ENCODE measurements around the gene TMEM132C.
"Not testable (repeated sequence)": the region's sequence is repeated elsewhere in the genome, so short reads cannot be mapped to it uniquely, and the experiment has no call there.

TMEM132C gene

DNA sequence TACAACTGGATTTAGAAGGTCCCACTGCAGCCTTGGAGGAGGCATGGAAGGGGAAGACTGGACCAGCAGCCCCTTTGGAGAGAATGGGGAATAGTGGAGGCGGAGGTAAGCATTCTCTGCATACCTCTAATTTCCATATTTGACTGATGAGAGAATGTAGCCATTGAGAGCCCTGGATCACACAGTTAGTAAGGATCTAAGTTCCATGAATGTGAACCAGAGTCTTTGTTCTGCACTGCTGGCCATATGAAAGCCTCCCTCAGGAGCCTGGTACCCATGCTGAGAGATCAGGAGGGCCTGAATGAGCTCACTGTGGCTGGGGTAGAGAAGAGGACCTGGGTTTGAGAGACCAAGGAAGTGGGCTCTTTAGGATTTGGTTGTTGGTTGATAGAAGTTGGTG, 192.1 kb downstream of the TMEM132C start:
- Histone ChIP-seq H3K4me3 (ENCODE audit: low read depth, low read length) (no peak overlapping the region), H3K9me3 (ENCODE audit: control insufficient read depth, insufficient read depth, low read length) (no peaks in the 10 kb centered on the region)

DNA sequence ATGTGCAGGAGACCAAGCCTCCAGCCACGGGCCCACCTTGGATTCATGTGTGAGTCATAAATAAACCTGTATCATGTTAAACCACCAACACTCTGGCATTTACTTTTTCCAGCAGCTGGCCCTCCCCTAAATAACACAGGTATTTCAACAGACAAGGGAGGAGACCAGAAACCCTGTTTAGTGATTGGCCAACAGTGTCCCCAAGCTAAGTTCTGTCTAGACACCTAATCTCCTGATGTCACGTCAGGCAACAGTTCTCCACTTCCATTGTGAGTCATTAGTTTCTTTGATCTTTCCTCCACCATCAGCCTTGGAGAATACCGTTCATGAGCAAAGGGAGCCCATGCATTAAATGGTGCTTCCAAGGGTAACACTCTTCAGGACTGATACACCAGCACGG, 196.9 kb downstream of the TMEM132C start:
- H3K27me3 ChIP-seq (ENCODE audit: control insufficient read depth, insufficient read depth, low read length) = no peaks in the 10 kb centered on the region
- no peak overlapping the region for H3K9ac ChIP-seq (ENCODE audit: low read depth, low read length)
- no peaks in the 10 kb centered on the region for H3K36me3 ChIP-seq (ENCODE audit: control insufficient read depth, insufficient read depth, low read length)
- no peak overlapping the region for H3K4me3 ChIP-seq (ENCODE audit: low read depth, low read length)
- H3K4me1 ChIP-seq (ENCODE audit: control insufficient read depth, insufficient read depth, low read length) = no peaks in the 10 kb centered on the region
- no peaks in the 10 kb centered on the region for H3K9me3 ChIP-seq (ENCODE audit: control insufficient read depth, insufficient read depth, low read length)

More for the DNA sequence above, 192.1 kb downstream of the TMEM132C start:
- no peaks in the 10 kb centered on the region for H3K27me3 ChIP-seq (ENCODE audit: control insufficient read depth, insufficient read depth, low read length)
- no peak overlapping the region for H3K9ac ChIP-seq (ENCODE audit: low read depth, low read length)
- H3K4me1 ChIP-seq (ENCODE audit: control insufficient read depth, insufficient read depth, low read length) = peaks cover 5% of the 10 kb centered on the region
- no peaks in the 10 kb centered on the region for H3K36me3 ChIP-seq (ENCODE audit: control insufficient read depth, insufficient read depth, low read length)

DNA sequence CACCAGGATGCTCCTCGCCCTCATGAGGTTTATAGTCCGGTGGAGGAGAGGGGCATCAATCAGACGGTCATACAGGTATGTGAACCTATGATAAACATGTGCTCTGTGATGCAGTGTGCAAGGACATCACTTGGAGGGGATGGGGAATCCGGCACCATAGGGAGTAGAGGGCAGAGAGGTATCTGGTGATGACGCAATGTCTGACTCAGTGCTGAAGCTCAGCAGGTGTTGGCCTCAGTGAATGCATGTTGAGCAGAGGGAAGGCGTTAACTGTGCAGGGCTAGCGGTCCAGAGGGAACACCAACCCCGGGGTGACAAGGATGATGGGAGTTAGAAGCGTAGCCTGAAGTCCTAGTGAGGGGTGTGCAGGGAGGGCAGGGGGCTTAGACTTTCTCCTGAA, 200.9 kb downstream of the TMEM132C start:
- H3K27me3 ChIP-seq (ENCODE audit: control insufficient read depth, insufficient read depth, low read length) = no peaks in the 10 kb centered on the region
- no peak overlapping the region for H3K9ac ChIP-seq (ENCODE audit: low read depth, low read length)
- H3K36me3 ChIP-seq (ENCODE audit: control insufficient read depth, insufficient read depth, low read length) = no peaks in the 10 kb centered on the region
- no peaks in the 10 kb centered on the region for H3K9me3 ChIP-seq (ENCODE audit: control insufficient read depth, insufficient read depth, low read length)
- H3K4me1 ChIP-seq (ENCODE audit: control insufficient read depth, insufficient read depth, low read length) = no peaks in the 10 kb centered on the region
- H3K4me3 ChIP-seq (ENCODE audit: low read depth, low read length) = no peak overlapping the region

DNA sequence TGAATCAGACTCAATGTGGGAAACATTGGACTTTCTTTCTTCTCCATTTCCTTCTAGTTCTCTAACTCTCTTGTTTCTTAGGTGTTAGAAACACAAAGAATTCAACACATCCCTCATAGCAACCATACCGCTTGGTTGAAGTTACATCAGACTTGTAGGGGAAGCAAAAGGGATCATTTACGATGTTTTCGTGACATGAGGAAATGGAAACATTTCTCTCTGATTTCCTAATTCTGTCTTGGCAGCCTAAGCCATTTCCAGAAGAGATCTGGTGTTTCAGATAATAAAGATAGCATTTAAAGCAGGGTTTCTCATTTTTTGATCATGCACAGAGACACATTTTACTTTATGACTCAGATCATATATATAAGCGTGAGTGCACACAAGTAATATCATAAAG, 202.0 kb downstream of the TMEM132C start:
- Histone ChIP-seq H3K9me3 (ENCODE audit: control insufficient read depth, insufficient read depth, low read length) (no peaks in the 10 kb centered on the region), H3K4me3 (ENCODE audit: low read depth, low read length) (no peak overlapping the region), H3K36me3 (ENCODE audit: control insufficient read depth, insufficient read depth, low read length) (no peaks in the 10 kb centered on the region), H3K27me3 (ENCODE audit: control insufficient read depth, insufficient read depth, low read length) (no peaks in the 10 kb centered on the region), H3K9ac (ENCODE audit: low read depth, low read length) (no peak overlapping the region), H3K4me1 (ENCODE audit: control insufficient read depth, insufficient read depth, low read length) (no peaks in the 10 kb centered on the region)

DNA sequence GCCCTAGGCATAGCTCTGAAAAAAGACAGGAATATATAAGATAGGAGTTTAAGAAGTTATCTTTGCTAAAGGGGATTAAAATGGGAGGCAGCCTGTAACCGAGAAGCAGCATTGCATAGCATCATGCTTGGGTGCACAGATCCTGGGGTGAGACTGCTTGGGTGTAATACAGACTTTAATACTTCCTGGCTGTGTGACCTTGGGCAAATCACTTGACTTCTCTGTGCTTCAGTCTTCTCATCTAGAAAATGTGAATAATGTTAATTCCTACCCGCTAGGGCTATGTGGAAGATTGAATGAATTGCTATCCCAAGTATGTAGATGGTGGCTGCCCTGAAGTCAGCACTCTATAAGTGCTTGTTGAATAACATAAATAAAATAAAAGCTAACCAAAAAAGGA, 204.5 kb downstream of the TMEM132C start:
- no peak overlapping the region for H3K9ac ChIP-seq (ENCODE audit: low read depth, low read length)

DNA sequence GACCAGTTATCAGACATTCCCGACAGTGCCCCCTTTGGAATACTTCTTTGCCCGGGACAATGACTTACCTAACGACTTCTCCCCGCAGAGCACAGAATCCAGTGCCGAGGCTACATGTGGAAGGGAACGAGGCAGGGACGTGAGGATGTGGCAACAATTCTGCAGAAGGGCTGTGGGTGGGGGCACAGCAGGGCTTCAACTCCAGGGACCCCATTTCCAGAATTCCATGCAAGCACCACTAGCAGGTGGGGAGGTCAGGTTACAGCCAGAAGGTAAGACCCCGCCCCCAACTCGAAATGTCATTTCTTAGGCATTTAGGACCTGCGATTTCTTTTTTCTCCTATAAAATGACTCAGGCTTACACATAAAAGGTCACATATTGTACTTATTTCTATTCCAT, 207.9 kb downstream of the TMEM132C start:
- no peak overlapping the region for H3K9ac ChIP-seq (ENCODE audit: low read depth, low read length)
- H3K36me3 ChIP-seq (ENCODE audit: control insufficient read depth, insufficient read depth, low read length) = no peaks in the 10 kb centered on the region
- no peak overlapping the region for H3K4me3 ChIP-seq (ENCODE audit: low read depth, low read length)
- no peaks in the 10 kb centered on the region for H3K27me3 ChIP-seq (ENCODE audit: control insufficient read depth, insufficient read depth, low read length)
- no peaks in the 10 kb centered on the region for H3K4me1 ChIP-seq (ENCODE audit: control insufficient read depth, insufficient read depth, low read length)
- no peaks in the 10 kb centered on the region for H3K9me3 ChIP-seq (ENCODE audit: control insufficient read depth, insufficient read depth, low read length)

More for the DNA sequence above, 204.5 kb downstream of the TMEM132C start:
- Histone ChIP-seq H3K9me3 (ENCODE audit: control insufficient read depth, insufficient read depth, low read length) (no peaks in the 10 kb centered on the region), H3K4me3 (ENCODE audit: low read depth, low read length) (no peak overlapping the region), H3K27me3 (ENCODE audit: control insufficient read depth, insufficient read depth, low read length) (no peaks in the 10 kb centered on the region), H3K36me3 (ENCODE audit: control insufficient read depth, insufficient read depth, low read length) (no peaks in the 10 kb centered on the region), H3K4me1 (ENCODE audit: control insufficient read depth, insufficient read depth, low read length) (no peaks in the 10 kb centered on the region)

DNA sequence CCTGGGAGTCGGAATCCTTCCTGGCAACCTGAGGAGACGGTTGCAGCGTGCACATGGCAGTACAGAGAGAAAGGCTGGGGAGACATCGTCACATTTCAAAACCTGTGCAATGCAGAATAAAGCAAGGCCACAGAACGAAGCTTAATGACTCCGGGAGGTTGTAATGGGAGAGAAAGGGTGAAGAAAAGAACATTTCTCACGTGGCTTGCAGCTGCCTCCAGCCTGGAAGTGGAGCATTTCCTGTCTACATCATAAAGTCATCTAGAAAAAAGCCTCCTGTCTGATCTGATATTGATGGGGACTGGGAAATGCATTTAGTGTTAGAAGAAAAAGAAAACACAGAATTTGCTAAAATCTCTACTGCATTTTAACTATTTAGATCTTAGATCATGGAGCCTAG, 209.3 kb downstream of the TMEM132C start:
- H3K36me3 ChIP-seq (ENCODE audit: control insufficient read depth, insufficient read depth, low read length) = no peaks in the 10 kb centered on the region
- H3K9me3 ChIP-seq (ENCODE audit: control insufficient read depth, insufficient read depth, low read length) = no peaks in the 10 kb centered on the region
- no peaks in the 10 kb centered on the region for H3K27me3 ChIP-seq (ENCODE audit: control insufficient read depth, insufficient read depth, low read length)
- no peaks in the 10 kb centered on the region for H3K4me1 ChIP-seq (ENCODE audit: control insufficient read depth, insufficient read depth, low read length)
- H3K9ac ChIP-seq (ENCODE audit: low read depth, low read length) = no peak overlapping the region
- H3K4me3 ChIP-seq (ENCODE audit: low read depth, low read length) = no peak overlapping the region

DNA sequence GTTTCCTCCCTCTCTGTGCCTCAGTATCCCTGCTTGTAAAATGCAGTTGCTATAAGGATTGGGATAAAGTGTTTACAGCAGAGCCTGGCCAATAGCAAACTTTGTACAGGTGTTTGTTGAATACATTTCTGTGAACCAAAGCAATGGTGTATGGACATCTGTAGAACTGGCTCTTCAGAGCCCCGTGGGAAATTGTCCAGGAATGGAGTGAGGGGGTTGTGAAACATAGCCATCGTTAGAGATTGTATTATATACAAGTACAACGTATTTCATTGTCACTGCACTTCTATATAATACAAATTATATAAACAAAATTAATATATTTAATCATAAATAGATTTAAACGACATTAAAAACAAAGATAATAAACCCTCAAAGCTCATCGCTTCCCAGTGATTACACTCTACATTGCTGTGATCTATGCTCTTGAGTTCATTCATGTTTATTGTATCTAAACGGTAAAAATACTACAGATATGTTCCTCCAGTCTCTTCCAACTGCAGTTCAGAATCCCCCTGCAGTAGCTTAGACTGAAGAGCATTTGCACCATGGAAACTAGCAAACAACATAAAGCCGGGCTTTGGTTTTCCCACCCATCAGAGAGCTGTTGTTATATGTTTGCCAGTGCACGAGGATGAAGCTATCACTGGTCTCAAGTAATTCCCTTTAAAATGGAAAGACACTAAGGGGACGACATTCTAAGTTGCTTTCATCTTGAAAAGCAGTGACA, 216.7 kb downstream of the TMEM132C start:
- no peaks in the 10 kb centered on the region for H3K9me3 ChIP-seq (ENCODE audit: control insufficient read depth, insufficient read depth, low read length)
- H3K4me1 ChIP-seq (ENCODE audit: control insufficient read depth, insufficient read depth, low read length) = no peaks in the 10 kb centered on the region
- no peaks in the 10 kb centered on the region for H3K27me3 ChIP-seq (ENCODE audit: control insufficient read depth, insufficient read depth, low read length)
- no peak overlapping the region for H3K4me3 ChIP-seq (ENCODE audit: low read depth, low read length)
- no peaks in the 10 kb centered on the region for H3K36me3 ChIP-seq (ENCODE audit: control insufficient read depth, insufficient read depth, low read length)
- no peak overlapping the region for H3K9ac ChIP-seq (ENCODE audit: low read depth, low read length)

DNA sequence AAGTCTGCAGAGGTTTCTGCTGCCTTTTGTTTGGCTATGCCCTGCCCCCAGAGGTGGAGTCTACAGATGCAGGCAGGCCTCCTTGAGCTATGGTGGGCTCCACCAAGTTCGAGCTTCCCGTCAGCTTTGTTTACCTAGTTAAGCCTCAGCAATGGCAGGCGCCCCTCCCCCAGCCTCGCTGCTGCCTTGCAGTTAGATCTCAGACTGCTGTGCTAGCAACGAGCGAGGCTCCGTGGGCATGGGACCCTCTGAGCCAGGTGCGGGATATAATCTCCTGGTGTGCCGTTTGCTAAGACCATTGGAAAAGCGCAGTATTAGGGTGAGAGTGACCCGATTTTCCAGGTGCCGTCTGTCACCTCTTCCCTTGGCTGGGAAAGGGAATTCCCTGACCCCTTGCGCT, 230.4 kb downstream of the TMEM132C start:
- not testable (repeated sequence) for H3K9ac ChIP-seq (ENCODE audit: low read depth, low read length); H3K36me3 ChIP-seq (ENCODE audit: control insufficient read depth, insufficient read depth, low read length); H3K4me1 ChIP-seq (ENCODE audit: control insufficient read depth, insufficient read depth, low read length); H3K9me3 ChIP-seq (ENCODE audit: control insufficient read depth, insufficient read depth, low read length); H3K27me3 ChIP-seq (ENCODE audit: control insufficient read depth, insufficient read depth, low read length); H3K4me3 ChIP-seq (ENCODE audit: low read depth, low read length)

DNA sequence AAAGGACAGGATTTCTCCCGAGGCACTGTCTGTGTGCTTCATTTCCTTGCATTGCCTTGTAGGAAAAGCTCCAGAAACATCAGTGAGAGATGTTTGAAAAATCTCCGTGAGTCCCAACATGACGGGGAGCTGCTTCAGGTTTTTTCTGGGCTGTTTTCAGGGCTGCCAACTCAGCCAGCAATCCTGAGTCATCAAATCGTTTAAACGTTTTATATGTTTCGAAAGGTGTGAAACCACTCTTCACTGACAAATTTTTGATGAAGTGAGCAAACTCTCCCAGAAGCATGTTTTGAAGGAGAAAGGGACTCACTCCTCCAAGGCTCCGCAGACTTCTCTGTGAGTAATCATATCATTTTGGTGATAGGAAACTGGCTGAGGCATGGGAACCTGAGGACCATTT, 240.5 kb downstream of the TMEM132C start:
- no peaks in the 10 kb centered on the region for H3K36me3 ChIP-seq (ENCODE audit: control insufficient read depth, insufficient read depth, low read length)
- H3K9ac ChIP-seq (ENCODE audit: low read depth, low read length) = no peak overlapping the region
- H3K27me3 ChIP-seq (ENCODE audit: control insufficient read depth, insufficient read depth, low read length) = no peaks in the 10 kb centered on the region
- peaks cover 3% of the 10 kb centered on the region for H3K4me1 ChIP-seq (ENCODE audit: control insufficient read depth, insufficient read depth, low read length)
- H3K9me3 ChIP-seq (ENCODE audit: control insufficient read depth, insufficient read depth, low read length) = no peaks in the 10 kb centered on the region
- H3K4me3 ChIP-seq (ENCODE audit: low read depth, low read length) = no peak overlapping the region

DNA sequence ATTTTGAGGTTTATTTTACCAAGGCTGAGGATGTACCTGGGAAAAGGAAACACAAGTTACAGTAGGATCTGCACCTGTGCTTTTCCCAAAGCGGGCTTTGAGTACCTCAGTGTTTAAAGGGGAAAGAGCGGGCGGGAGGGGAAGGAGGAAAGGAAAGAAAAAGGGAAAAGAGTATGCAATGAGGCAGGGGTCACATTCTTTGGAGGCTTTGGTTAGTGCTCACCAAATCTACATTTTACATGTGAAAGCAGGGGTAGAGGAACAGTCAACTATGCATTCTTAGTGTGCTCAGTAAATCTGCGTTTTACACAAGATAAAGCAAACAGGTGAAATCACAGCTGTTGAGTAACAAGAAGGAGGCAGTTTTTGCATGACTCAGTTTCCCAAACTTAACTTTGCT, 242.2 kb downstream of the TMEM132C start:
- no peaks in the 10 kb centered on the region for H3K27me3 ChIP-seq (ENCODE audit: control insufficient read depth, insufficient read depth, low read length)
- H3K9ac ChIP-seq (ENCODE audit: low read depth, low read length) = no peak overlapping the region
- H3K4me3 ChIP-seq (ENCODE audit: low read depth, low read length) = no peak overlapping the region

DNA sequence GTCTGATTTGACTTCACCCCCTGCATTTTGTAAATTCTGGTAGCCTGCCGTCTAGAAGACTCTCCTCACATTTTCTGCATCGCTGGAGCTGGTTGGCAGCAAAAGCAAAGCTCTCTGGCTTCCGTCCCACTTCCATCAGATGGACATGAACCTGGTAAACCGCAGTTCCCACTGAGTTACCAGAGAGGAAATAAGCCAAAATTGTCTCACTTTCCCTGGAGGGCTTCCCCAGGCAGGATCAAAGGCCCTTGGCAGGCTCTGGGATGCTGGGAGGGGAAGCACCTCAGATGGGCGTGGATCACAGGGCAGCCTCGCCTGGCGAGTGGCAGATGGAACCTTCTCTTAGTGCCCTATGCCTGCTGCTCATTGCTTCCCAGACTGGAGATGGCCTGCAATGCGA, 243.5 kb downstream of the TMEM132C start:
- Histone ChIP-seq H3K27me3 (ENCODE audit: control insufficient read depth, insufficient read depth, low read length) (no peaks in the 10 kb centered on the region), H3K4me3 (ENCODE audit: low read depth, low read length) (no peak overlapping the region), H3K9ac (ENCODE audit: low read depth, low read length) (no peak overlapping the region), H3K36me3 (ENCODE audit: control insufficient read depth, insufficient read depth, low read length) (no peaks in the 10 kb centered on the region), H3K9me3 (ENCODE audit: control insufficient read depth, insufficient read depth, low read length) (no peaks in the 10 kb centered on the region), H3K4me1 (ENCODE audit: control insufficient read depth, insufficient read depth, low read length) (peaks cover 3% of the 10 kb centered on the region)

More for the DNA sequence above, 242.2 kb downstream of the TMEM132C start:
- Histone ChIP-seq H3K4me1 (ENCODE audit: control insufficient read depth, insufficient read depth, low read length) (peaks cover 3% of the 10 kb centered on the region), H3K9me3 (ENCODE audit: control insufficient read depth, insufficient read depth, low read length) (no peaks in the 10 kb centered on the region), H3K36me3 (ENCODE audit: control insufficient read depth, insufficient read depth, low read length) (no peaks in the 10 kb centered on the region)
